Measurements from ENCODE around the gene MZF1.
"Not testable (repeated sequence)": the region's sequence is repeated elsewhere in the genome, so short reads cannot be mapped to it uniquely, and the experiment has no call there.

The MZF1 gene

GRCh38 chr19:58539169-58539559, 34.0 kb downstream of the MZF1 start:
- DNase-seq (ENCODE audit: low spot score): not testable (repeated sequence)

DNA sequence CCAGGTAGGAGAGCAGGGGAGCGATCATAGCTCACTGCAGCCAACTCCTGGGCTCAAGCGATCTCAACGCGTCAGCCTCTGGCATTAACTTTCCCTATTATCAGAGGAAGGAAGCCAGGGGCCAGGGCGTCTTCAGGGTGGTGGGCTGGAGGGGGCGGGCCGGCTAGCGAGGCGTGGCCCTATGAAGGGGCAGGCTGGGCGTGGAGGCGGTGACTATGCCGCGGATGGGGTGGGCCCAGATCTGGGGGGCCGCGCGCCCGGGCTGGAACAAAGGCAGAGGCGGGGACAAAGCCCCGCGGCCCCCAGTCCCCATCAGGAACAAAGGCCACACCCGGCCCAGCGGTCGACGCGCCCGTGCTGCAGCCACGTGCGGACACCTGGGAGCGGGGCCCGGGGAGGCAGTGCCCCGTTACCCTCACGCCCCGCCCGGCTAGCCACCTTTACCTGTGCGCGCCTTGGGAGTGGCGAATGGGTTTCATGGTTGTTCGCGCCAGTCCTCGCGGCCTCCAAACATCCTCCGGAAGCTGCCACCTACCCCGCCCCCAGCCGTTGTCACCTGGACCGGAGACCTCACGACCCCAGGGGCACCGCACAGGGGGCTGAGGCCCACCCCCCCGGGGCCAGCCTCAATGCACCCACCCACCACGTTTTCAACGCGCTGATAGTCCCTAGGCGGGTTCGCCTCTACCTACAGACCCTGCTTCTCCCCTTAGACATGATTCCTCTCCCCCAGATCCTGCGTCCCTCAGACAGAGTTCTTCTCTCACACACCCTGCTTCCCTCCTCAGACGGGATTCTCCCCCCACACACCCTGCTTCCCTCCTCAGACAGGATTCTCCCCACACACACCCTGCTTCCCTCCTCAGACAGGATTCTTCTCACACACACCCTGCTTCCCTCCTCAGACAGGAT, 34.6 kb downstream of the MZF1 start:
- DNase-seq (ENCODE audit: low spot score): no peak

DNA sequence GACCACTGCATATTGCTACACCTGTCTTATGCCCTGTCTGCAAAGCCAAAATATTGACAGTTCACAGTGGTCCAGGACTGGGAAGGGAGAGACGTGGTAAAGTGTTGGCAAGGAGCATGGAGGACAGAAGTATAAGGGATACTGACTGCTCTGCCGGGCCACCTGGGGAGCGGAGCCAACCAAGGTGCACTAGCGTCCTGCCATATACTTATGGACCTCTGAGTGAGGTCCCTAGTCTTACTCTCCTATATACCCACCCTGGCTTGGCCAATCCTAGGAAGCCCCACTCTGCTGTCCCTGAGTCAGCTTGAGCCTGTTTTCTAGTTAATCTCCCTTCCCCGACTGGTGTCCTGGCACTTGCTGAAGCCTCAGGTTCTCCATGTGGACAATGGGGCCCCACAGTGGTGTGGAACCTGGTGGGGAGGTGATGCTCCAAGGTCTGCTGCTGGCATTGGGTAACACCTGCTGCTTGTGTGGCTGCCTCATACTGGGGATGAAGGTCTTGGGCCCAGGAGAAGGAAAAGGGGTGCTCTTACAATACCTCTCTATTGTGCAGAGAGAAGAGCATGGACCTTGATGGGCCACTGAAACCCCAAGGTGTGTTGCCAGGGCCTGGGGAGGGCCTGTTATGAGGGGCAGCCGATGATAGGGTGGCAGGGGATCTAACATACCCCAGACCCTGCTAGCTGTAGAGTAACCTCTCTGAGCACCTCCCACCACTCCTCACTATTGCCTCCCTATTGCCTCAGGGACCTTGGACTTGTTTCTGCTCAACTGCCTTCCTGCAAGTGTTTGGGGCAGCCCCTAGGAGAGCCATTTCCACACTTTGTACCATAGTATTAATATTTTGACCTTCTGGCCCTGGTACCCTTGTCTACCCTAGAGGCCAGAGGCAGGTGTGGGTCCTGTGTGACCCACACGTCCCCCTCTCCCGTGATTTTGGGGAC, 36.0 kb downstream of the MZF1 start:
- DNase-seq (ENCODE audit: low spot score): no peak

GRCh38 chr19:58535857-58536256, 37.3 kb downstream of the MZF1 start:
- no peak for DNase-seq (ENCODE audit: low spot score)

DNA sequence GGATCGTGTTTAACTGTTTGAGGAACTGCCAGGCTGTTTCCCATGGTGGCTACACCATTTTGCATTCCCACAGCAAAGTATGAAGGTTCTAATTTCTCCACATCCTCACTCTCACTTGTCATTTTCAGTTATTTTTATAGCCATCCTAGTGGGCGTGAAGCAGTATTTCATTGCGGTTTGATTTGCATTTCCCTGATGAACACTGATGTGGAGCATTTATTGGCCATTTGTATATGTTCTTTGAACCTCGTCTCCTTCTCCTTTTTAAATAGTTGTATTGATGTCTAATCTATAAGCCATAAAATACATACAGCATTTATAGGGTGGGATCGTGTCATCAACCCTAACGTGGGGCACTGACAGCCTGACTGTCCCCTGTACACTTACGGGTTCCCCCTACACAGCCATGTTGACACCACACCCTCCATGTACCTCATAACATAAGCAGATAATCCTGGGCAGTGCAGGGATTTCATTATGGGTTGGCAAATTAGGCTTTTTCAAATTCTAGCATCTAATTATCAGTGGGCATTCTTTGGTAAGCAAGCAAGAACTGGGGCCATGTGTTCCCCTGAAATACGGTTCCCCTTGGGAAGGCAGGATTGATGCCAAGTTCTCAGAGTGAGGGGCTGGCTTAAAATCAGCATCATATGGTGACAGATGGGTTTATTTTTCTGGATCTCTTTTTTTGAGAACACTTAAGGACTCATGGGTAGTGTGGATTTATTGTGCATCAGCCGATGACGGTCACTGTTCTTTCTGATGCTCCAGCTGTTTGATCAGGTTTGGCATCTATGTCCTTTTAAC, 41.9 kb downstream of the MZF1 start:
- DNase-seq (ENCODE audit: low spot score): no peak

DNA sequence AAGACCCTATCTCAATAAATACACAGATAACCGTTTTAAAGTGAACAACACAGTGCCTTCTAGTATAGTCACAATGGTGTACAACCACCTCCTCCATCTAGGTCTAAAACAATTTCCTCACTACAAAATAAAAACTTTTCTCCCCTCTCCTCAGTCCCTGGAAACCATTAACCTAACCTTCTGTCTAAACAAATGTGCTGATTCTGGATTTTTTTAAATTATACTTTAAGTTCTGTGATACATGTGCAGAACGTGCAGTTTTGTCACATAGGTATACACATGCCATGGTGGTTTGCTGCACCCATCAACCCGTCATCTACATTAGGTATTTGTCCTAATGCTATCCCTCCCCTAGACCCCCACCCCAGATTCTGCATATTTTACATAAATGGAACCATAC, 43.7 kb downstream of the MZF1 start:
- no peak for DNase-seq (ENCODE audit: low spot score)

- DNase-seq (ENCODE audit: low spot score): no peak
Measured at GRCh38 chr19:58522709-58523108, 50.4 kb downstream of the MZF1 start.

DNA sequence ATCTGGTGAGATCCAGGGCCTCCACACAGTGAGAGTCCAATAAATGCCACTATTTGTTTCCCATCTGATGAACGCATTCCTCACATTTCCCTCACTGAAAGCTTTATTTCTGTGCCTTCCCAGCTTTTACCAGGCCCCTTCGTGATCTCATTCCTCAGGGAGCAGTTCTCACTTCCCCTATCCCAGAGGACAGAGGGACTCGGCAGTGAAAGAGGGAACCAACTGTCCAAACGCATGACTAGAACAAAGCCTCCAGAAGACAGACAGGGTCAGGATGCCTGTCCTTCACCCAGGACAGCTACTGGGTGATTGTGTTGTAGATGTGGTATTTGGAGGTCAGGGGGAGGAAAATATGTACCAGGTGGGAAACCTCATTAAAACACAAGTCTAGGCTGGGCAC, 51.5 kb downstream of the MZF1 start:
- DNase-seq (ENCODE audit: low spot score): no peak

DNA sequence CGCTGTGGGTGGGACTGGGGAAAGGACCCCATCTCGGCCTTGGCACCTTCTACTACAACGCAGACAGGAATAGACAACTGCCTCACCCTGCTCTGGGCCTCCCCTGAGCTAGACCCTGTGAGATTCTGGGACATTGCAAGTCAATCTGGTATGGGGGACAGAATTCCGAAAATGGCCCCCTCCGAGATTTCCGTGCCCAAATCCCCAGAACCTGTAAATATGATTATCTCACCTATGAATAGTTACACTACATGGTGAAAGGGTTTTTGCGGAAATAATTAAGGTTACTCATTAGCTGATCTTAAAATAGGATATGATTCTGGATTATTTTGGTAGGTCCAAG, 52.9 kb downstream of the MZF1 start:
- no peak for DNase-seq (ENCODE audit: low spot score)

DNA sequence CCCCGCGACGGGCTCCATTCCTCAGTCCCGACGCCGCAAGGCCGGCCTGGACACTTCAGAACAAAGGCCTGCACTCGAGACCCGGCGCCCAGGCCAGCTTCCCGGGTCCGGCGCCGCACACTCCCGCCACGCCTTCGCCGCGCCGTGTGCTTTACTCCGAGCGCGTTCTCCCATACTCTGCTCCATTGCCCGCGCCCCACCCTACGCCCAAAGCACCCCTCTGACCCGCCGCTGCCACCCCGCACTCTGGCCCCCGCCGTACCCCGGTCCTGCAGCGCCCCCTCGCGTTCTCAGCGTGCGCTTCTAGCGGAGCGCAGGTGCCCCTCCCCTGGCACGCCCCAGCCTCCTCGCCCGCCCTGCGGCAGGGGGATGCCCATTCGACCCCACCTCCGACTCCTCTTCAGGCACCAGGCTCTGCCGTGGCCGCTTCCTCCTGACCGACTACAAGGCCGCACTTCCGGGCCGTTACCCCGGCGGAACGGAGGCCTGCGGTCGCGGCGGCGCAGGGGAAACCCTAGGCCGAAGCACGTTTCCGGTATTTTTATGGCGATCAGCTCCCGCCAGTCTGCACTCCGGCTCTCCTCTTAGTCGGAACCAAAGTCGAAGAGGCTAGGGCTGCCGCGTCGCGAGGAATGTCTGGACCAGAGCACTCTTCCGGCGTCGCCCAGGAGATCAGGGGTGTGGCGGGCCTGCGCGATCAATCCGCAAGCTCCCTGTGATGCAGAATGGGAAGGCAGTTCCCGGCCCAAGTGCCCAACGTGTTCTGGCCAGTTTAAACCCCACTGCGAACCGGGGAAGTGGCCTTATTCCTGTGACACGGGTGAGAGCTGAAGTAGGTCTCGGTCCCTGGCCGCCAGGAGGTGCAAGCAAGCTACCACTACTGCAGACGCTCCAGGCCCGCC, 53.5 kb downstream of the MZF1 start, which contains the start of gene ZBTB45:
TSS of gene ZBTB45 (minus strand) at position 456 of the 902 bp plus-strand sequence. CDS start 2,137 bp downstream, outside the sequence.
- DNase-seq (ENCODE audit: low spot score): peak; percentile 92

DNA sequence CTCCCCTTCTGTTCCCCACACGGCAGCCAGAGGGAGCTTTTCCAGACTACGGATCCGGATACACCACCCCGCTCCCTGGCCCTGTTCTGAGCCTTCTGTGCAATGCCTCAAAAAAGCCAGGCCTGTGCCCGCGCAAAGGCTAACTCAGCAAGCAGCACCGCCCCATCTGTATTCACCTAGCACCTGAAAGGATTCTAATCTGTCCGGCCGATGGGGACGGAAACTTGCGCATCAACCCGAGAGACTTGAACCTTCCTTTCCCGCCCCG, 54.1 kb downstream of the MZF1 start:
- DNase-seq (ENCODE audit: low spot score): peak; percentile 80

DNA sequence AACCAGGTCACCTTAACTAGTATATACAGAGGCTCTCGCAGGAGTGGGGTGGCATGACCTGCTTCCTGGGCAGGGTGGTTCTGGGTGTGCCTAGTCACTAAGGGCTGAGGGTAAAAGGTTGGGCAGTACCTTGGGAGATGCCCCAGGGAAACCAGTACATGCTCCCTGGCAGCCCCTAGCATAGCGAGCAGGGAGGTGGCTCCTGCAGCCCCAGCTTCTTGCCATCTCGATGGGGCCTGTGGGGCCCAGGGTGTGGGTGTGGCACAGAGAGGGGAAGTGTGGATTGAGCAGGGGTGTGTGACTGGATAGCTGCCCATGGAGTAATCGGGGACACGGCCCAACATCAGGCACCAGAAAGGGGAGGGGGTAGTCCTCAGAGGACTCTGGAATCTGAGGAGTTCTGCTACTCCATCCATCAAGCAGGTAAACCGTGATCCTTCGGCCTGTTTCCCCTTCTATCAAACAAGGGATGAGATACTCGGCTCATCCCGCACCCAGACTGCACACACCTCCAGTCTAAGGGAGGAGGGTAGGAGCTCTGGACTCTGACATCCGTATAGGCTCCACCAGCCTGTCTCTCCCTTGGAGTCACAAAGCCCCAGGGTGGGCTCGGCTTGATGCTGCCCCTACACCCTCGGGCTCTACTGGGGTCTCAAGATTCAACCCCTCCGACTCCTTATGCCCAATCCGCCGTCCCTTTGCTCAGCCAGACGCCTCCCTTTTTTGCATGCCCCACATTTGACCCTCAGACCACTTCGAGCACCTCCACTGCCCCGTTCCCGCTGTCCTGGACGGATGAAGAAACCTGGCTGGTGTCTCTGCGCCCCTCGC, 54.7 kb downstream of the MZF1 start:
- DNase-seq (ENCODE audit: low spot score): peak; percentile 15

GRCh38 chr19:58516964-58517833, 55.9 kb downstream of the MZF1 start:
- DNase-seq (ENCODE audit: low spot score): no peak

GRCh38 chr19:58516246-58516836, 56.8 kb downstream of the MZF1 start:
- DNase-seq (ENCODE audit: low spot score): no peak

DNA sequence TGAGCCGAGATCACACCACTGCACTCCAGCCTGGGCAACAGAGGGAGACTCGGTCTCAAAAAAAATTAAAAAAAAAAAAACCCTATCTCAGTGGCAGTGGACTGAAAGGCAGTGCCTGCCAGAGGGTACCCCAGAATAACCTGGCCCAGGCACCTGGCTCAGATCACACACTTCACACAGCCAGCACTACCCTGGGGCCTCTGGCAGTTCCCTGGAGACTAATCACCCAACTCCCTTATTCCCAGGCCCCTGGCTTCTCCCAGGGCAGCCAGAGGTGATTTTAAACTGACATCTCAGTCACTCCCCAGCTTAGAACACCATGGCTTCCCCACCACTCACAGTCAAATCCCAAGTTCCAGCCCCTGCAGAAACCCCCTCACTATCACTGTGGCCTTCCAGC, 57.9 kb downstream of the MZF1 start:
- DNase-seq (ENCODE audit: low spot score): no peak

- DNase-seq (ENCODE audit: low spot score): no peak
Measured at GRCh38 chr19:58514564-58515022, 58.5 kb downstream of the MZF1 start.

- peak; percentile 87 for DNase-seq (ENCODE audit: low spot score)
Measured at GRCh38 chr19:58513694-58514563, 59.2 kb downstream of the MZF1 start.

- DNase-seq (ENCODE audit: low spot score): no peak
Measured at GRCh38 chr19:58513213-58513693, 59.9 kb downstream of the MZF1 start.
